ENCODE results near the gene EPRS1. TPM values are rescaled to one million over a fixed set of nuclear protein-coding genes. Genes with fewer than 3 reads are reported as not detected.

Gene EPRS1
- total RNA-seq, 1 experiment from 2014 or later, result 140 TPM

GRCh38 chr1:220005489-220005888, 40.8 kb downstream of the EPRS1 start (continued):
- TF ChIP-seq ZSCAN18 (CRISPR knock-in tag; IDR thresholded peaks at IDR 0.05), result no peak
- TF ChIP-seq ZNF281 (CRISPR knock-in tag; IDR thresholded peaks at IDR 0.05), result no peak
- TF ChIP-seq NFATC4 (CRISPR knock-in tag; IDR thresholded peaks at IDR 0.05), result no peak
- TF ChIP-seq E2F1 (CRISPR knock-in tag; IDR thresholded peaks at IDR 0.05), result no peak
- no peak for TF ChIP-seq ZNF138 (CRISPR knock-in tag; conservative IDR thresholded peaks at IDR 0.05)
- TF ChIP-seq JUN (CRISPR knock-in tag; IDR thresholded peaks at IDR 0.05), result no peak
- TF ChIP-seq TCF7 (CRISPR knock-in tag; IDR thresholded peaks at IDR 0.05; ENCODE audit: low read depth), result no peak

- CTCF ChIA-PET, result interaction anchor here (0.6 kb wide), 1 partner anchor 87 kb away, joined by 3 read pairs; no protein-coding TSS in a partner anchor
- peaks cover 40% of the 10 kb centered on the region for H3K36me3 Mint-ChIP-seq
- no peak for DNase-seq (ENCODE audit: low spot score)
- no peaks in the 10 kb centered on the region for H3K9me3 Mint-ChIP-seq
- POLR2A ChIA-PET, result no interaction called here
- no peak overlapping the region for H3K27ac Mint-ChIP-seq
- no peaks in the 10 kb centered on the region for H3K4me1 Mint-ChIP-seq
- no peaks in the 10 kb centered on the region for H3K27me3 Mint-ChIP-seq (ENCODE audit: low read depth)
- no peak overlapping the region for H3K4me3 Mint-ChIP-seq
- TF ChIP-seq KAT7 (CRISPR knock-in tag; IDR thresholded peaks at IDR 0.05; ENCODE audit: borderline replicate concordance) (no peak), JUN (CRISPR knock-in tag; IDR thresholded peaks at IDR 0.05) (no peak)
- ATAC-seq, result no peak
Measured at GRCh38 chr1:220003610-220004299, 42.5 kb downstream of the EPRS1 start.

GRCh38 chr1:220003015-220003414, 43.3 kb downstream of the EPRS1 start:
- no peak for ATAC-seq
- no peaks in the 10 kb centered on the region for H3K9me3 Mint-ChIP-seq
- H3K4me1 Mint-ChIP-seq, result no peaks in the 10 kb centered on the region
- CTCF ChIA-PET, result no interaction called here
- no peaks in the 10 kb centered on the region for H3K27me3 Mint-ChIP-seq (ENCODE audit: low read depth)
- H3K36me3 Mint-ChIP-seq, result peaks cover 39% of the 10 kb centered on the region
- POLR2A ChIA-PET, result no interaction called here
- H3K27ac Mint-ChIP-seq, result no peak overlapping the region
- no peak for DNase-seq (ENCODE audit: low spot score)
- H3K4me3 Mint-ChIP-seq, result no peak overlapping the region
- no peak for TF ChIP-seq CREB1 (CRISPR knock-in tag; IDR thresholded peaks at IDR 0.05)
- TF ChIP-seq ETV6 (CRISPR knock-in tag; IDR thresholded peaks at IDR 0.05), result no peak
- TF ChIP-seq ZNF121 (CRISPR knock-in tag; IDR thresholded peaks at IDR 0.05), result no peak
- TF ChIP-seq ATF3 (CRISPR knock-in tag; conservative IDR thresholded peaks at IDR 0.05), result no peak
- TF ChIP-seq AFF4 (CRISPR knock-in tag; IDR thresholded peaks at IDR 0.05; ENCODE audit: borderline replicate concordance), result no peak
- TF ChIP-seq ELF4 (CRISPR knock-in tag; IDR thresholded peaks at IDR 0.05; ENCODE audit: low read depth), result no peak
- TF ChIP-seq ZNF219 (CRISPR knock-in tag; IDR thresholded peaks at IDR 0.05; ENCODE audit: borderline replicate concordance), result no peak
- no peak for TF ChIP-seq IRF1 (CRISPR knock-in tag; IDR thresholded peaks at IDR 0.05)
- no peak for TF ChIP-seq CTCF (IDR thresholded peaks at IDR 0.05)
- no peak for TF ChIP-seq PRRX2 (CRISPR knock-in tag; IDR thresholded peaks at IDR 0.05)
- TF ChIP-seq NR1H2 (CRISPR knock-in tag; IDR thresholded peaks at IDR 0.05), result no peak
- TF ChIP-seq KAT7 (CRISPR knock-in tag; IDR thresholded peaks at IDR 0.05; ENCODE audit: borderline replicate concordance), result no peak
- TF ChIP-seq ZBTB43 (CRISPR knock-in tag; IDR thresholded peaks at IDR 0.05), result no peak
